Mucosa of gallbladder (tissue), 1 donor: Measurements from ENCODE around the gene TUBB. TPM values are rescaled to one million over a fixed set of nuclear protein-coding genes. Genes with fewer than 3 reads are reported as not detected.
"Not testable (repeated sequence)": the region's sequence is repeated elsewhere in the genome, so short reads cannot be mapped to it uniquely, and the experiment has no call there.

Experiments used
- DNase-seq: peaks from one replicate; pipeline ENCODE4 v3.0.0-alpha.2; 2020; ENCODE audit warnings: low spot score
- total RNA-seq: library from RNA; stranded (reverse); gene quantifications from one replicate; pipeline ENCODE4 v1.2.1, GENCODE V29; 2021
- donor health status: DM: no; HTN: no; CAD: no.

Gene TUBB
- total RNA-seq, 1 donor from 2014 or later, result 277 TPM

DNA sequence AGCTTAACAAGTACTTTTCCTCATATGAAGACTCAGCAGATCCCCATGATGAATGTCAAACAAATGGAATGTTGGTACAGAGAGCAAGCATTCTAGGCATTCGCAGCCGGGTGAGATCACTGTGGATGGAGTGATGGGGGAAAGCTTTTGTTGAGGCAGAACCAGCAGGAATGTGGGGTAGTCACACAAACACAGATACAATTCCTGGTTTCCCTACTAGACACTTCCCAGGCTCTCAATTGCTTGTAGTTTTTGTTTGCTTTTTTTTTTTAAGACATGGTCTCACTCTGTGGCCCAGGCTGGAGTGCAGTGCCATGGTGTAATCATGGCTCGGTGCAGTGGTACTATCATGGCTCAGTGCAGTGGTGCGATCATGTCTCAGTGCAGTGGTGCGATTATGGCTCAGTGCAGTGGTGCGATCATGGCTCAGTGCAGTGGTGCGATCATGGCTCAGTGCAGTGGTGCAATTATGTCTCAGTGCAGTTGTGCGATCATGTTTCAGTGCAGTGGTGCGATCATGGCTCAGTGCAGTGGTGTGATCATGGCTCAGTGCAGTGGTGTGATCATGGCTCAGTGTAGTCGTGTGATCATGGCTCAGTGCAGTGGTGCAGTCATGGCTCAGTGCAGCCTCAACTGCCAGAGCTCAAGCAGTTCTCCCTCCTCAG, 39.6 kb downstream of the TUBB start:
- no peak for DNase-seq

DNA sequence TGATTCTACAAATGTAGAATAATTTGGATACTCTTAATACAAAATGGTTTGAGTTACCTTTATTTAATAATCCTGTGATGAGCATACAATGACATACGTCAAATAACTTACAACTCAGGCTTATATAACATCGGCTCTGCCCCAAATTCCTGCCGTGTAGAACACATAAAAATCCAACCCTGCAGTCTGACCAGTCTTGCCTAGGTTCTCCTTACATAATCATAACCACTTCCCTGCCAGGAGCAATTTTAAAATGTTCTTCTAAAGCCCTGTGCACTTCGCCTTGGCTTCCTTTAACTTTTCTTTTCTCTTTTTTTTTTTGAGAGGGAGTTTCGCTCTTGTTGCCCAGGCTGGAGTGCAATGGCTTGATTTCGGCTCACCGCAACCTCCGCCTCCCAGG, 40.4 kb downstream of the TUBB start:
- no peak for DNase-seq

DNA sequence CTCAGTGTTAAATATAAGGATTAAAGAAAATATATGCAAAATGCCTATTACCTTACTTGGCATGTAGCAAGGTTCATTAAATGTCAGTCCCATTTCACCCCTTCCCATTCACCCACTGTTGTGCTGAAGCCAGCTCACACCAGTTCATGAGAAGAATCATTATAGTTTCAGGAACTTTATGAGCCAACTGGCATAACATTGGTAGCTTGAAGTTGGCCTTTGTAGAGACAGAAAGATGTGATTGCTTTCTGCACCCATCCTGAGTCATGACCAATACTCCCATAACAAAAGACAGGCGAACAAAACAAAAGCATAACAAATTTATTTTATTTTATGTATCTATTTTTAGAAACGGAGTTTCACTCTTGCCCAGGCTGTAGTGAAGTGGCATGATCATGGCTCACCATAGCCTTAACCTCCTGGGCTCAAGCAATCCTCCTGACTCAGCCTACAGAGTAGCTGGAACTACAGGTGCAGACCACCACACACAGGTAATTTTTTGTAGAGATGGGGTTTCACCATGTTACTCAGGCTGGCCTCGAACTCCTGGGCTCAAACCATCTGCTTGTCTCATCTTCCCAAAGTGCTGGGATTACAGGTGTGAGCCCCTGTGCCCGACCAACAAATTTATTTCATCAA, 41.8 kb downstream of the TUBB start:
- DNase-seq, result no peak

DNA sequence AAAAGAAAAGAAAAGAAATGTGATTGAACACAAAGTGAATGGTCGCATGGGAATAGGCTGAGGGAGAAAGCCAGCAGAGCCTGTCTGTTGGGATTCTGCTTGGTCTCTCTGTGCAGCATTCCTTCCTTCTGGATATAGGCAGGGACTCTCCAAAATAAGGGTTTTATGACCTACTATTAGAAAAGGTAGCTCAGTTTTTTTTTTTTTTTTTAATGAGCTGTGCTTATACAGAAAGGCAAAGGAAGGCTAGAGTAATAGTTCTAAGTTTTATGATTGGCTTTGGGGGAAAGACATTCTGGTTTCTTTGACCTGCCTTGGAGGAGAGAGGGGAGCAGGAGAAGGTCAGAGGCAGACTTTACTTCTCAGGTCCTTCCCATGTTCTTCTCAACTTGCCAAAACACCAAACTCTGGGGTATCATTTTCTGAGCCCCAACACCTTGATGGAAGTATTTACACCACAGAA, 43.0 kb downstream of the TUBB start:
- DNase-seq, result no peak

DNA sequence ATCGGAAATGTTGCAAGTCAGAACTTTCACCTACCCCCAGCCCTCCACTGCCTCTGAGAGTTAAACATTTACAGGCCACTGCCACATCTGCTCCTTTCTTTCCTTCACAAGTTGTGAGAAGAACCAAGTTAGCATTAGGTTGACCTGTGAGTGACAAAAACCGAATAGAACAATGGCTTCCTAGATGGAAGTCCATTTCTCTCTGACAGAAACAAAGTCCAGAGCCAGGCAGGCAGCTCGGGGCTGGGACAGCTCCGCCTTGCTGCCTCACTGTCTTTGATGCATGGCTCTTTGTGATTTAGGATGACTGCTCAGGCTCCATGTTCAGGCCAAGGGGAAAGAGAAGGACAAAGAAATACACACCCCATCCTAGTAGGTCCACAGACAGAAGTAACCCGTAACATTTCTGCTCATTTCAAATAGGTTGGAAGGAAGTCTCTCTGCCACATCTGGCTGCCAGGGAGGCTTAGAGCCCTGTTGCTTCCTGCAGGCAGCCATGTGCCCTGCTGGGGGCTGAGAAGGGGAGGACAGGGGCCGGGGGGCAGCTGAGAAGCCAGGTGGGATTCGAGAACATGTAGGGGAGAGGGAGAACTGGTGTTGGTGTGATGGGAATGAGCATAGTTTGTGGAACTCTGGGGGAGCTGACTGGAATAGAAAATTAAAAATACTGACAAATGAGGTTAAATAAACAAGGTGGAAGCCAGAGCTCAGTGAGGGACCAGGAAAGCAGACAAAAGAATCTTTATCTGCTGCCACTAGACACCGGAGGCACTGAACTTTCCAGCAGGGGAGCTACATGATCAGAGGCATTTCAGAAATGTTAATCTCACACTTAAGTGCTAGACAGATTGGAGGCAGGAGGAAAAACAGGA, 43.7 kb downstream of the TUBB start:
- no peak for DNase-seq

DNA sequence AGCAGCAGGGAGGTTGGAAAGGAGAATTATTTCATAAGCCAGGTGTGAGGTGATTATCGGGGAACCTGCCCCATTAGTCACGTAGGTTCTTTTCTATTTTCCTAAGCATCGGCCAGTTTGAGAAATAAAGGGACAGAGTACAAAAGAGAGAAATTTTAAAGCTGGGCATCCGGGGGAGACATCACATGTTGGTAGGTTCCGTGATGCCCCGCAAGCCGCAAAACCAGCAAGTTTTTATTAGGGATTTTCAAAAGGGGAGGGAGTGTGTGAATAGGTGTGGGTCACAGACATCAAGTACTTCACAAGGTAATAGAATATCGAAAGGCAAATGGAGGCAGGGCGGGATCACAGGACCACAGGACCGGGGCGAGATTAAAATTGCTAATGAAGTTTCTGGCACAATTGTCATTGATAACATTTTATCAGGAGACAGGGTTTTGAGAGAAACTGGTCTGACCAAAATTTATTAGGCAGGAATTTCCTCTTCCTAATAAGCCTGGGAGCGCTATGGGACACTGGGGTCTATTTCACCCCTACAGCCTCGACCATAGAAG, 44.4 kb downstream of the TUBB start:
- not testable (repeated sequence) for DNase-seq

DNA sequence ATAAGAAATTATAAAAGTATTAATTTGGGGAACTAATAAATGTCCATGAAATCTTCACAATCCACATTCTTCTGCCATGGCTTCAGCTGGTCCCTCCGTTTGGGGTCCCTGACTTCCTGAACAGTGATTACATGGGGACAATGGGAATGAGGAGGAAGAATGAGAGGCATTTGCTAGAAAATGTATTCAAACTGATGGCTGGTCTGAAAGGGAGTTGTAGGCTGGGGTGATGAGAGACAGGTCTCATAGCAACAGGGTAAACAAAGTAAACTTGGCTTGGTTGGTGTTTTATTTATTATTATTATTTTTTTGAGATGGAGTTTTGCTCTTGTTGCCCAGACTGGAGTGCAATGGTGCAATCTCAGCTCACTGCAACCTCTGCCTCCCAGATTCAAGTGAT, 45.3 kb downstream of the TUBB start:
- DNase-seq, result not testable (repeated sequence)

DNA sequence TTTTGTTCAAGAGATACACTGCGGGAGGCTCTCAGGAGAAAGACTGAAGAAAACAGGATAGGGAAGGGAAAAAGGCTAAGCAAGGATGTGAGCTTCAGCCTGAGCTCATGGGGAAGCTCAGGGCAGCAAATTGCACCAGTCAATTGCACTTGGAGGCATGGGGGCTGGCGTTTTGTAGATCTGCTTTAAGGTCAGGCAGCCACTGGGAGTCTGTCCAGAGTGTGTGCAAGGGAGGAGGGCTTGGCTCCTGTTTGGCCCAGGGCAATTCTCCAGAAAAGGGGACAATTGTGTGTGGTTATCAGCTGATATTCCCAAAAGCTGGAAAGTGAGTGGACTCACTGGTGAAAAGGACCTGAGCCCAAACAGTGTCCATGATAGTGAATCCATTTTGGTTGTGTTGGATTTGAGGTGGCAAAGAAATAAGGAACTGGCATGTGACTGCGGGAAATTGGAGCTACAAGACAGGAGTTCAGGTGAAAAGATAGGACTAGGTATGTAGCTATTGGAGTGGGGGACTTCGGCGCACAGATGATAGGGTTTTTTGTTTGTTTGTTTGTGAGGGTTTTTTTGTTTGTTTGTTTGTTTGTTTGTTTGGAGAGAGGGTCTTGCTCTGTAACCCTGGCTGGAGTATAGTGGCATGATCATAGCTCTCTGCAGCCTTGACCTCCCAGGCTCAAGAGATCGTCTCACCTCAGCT, 46.5 kb downstream of the TUBB start:
- DNase-seq, result no peak

DNA sequence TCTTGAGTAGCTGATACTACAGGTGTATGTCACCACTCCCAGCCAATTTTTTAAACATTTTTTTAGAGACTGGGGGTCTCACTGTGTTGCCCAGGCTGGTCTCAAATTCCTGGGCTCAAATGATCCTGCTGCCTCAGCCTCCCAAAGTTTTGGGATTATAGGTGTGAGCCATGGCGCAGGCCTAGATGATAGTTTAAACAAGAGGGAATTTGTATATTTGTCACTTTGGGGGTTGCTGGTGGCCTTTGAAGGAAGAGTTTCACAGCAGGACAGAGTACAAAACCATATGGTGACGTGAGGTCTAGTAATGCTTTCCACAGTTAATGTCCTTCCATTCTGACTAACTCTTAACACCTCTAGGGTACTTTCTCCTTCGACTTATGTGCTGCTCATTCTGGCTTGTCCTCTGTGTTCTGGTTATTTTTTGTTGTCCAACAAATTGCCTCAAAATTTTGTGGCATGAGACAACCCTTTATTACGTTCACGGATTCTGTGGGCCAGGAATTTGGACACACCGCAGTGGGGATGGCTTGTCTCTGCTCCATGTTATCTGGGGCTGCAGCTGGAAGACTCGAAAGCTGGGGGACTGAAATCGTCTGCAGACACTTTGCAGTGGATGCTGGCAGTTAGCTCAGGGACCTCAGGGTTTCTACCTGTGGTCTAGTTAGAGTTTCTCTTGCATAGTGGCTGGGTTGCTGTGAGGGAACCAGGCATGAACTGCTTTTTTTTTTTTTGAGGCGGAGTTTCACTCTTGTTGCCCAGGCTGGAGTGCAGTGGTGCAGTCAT, 47.2 kb downstream of the TUBB start:
- DNase-seq, result no peak

DNA sequence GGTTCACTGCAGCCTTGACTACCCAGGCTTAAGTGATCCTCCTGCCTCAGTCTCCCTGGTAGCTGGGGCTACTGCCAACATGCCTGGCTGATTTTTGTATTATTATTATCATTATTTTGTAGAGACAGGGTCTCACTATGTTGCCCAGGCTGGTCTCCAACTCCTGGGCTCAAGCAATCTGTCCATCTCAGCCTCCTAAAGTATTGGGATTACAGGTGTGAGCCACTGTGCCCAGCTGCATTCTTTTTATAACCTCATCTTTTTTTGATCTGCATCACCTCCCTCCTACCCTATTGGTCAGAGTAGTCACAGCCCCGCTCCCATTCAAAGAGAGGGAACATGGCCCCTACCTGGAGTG, 47.8 kb downstream of the TUBB start:
- no peak for DNase-seq

DNA sequence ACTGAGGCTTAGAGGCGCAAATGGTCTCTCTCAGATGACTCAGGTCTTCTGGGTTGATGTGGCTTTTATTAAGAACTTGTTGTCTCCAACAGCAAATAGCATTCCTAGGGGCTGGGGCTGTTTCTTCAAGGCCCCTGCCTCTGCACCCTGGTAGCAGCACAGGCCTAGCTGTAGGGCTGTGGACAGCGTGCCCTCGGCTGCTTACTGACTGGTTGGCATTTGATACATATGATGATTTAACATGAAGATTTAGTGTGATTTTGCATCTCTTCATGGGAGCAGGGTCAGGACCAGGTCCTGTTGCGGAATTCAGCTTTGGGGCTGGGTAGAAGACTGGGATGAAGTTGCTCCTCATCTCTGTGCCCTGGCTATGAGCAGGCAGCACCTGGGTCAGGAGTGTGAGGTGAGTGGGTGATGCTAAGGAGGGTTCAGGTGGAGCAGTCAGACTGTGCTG, 48.5 kb downstream of the TUBB start:
- no peak for DNase-seq

DNA sequence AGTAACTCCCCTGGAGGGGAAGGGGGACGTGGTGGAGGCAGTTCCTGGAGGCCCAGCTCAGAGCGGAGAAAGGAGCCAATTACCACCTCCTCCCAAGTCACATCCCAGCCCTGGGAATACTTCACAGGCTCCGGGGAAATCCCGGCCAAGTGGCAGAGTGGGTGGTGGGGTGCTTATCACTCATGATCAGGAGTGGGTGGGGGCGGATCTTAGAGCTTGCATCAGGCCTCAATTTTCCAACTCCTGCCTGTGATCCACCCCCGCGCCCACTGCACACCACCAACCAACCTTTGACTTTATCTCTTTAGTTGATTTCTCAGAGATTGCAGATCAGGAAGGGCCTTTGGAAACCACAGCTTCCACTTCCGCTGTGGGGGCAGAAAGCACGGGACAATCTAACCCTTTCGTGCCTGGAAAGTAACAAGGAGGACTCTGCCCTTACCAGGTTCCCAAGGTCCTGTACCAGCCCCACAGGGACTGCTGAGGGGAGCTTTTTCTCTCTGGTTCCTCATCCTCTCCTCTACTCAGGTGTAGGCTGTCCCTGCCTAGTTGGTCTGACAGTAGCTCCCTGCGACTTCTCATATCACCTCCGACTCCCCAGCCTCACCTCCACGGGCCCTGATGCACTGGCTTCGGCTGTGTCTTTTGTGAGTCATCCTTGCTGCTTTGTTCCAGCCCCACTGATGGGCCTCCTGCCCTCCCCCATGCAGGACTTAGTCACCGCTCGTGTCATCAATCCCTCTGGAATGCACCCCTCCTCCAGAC, 49.1 kb downstream of the TUBB start:
- peak; percentile 75 for DNase-seq

DNA sequence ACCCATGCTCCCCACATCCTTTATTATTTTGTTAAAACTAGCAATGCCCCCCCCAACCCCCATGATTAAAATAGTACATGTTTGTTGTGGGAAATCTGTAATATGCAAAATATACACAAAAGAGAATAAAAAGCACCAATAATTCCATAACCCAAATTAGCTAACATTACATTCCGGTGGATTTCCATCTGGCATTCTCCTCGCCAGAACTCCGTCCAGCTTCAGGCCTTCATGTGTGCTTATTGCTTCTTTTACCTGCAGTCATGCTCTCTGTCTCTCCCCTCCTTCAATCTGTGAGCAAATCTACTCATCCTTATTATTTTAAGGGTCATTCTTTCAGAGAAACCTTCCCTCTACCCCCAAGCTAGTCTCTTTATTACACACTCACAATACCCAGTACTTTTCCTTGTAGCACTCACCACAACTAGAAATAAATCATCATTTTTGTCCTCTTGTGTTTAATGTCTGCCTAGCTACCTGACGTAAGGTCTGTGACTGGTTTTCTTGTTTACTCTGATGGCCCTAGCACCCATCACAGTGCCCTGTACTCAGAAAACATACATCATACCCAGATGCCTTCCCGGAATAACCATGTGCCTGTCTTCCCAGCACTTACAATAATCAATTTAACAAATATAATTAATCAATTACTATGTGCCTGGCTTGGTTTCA, 49.8 kb downstream of the TUBB start:
- DNase-seq, result no peak

DNA sequence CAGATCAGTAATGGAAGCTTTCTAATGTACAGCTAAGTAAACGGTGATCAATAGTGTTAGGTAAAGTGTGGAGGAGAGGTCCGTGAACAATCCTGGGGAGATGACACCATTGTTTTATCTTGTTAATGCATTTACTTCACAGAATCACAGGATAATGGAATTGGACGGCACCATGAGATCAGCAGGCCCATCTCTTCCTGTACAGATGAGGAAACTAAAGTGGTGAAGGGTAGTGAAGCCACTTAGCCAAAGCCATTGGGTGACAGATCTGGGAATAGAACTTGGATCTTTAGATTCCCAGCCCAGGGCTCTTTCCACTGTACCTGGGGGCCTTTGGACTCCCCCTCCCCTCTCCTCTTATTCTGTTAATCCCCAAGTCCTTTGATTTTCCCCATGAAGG, 50.4 kb downstream of the TUBB start:
- no peak for DNase-seq

DNA sequence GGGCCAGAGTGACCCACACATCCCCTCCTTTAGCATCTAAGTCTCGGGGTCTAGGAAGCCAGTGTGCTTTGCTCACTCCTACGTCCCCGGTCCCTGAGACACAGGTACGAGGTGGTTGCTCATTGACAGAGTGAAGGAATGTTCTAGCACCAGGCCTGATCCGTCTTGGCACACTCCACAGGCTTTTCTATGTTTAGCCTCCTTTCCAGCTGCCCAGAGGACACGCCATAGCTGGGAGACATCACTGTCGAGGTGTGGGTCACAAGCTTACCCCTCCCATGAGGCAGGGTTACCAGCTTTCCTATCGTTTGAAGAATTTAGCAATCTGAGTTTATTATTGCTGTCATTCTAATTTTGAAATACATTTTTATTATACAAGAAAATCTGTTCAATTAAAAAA, 54.5 kb downstream of the TUBB start:
- DNase-seq, result no peak
